Right atrium auricular region (tissue), 2 donors: Measurements from ENCODE around the gene EMC9. TPM values are rescaled to one million over a fixed set of nuclear protein-coding genes. Genes with fewer than 3 reads are reported as not detected.

ENCODE experiments used
- DNase-seq: peaks from one replicate; pipeline ENCODE4 v3.0.0-alpha.2; 2019; ENCODE audit warnings: low spot score
- H3K27ac ChIP-seq, 2 donors: fragments of 200-600 bp; sonication (generic); 1 replicate in 1 of 2; 2 replicates in 1 of 2; pipeline ENCODE4 v1.5.1; 2016 to 2019
- H3K27me3 ChIP-seq, 2 donors: fragments of 200-600 bp; sonication (generic); one replicate each; pipeline versions ENCODE4 v1.5.1 to v1.6.0; 2017 to 2019
- H3K36me3 ChIP-seq: fragments of 200-600 bp; sonication (generic); one replicate; pipeline ENCODE4 v1.5.1; 2016
- H3K4me1 ChIP-seq, 2 donors: fragments of 200-600 bp; sonication (generic); one replicate each; pipeline versions ENCODE4 v1.5.1 to v1.6.0; 2017 to 2019
- H3K4me3 ChIP-seq, 2 donors: fragments of 200-600 bp; sonication (generic); 1 replicate in 1 of 2; 2 replicates in 1 of 2; pipeline ENCODE4 v1.5.1; 2017 to 2019; ENCODE audit warnings: mild to moderate bottlenecking in 1 of 2, moderate library complexity in 1 of 2
- H3K9me3 ChIP-seq, 2 donors: fragments of 200-600 bp; sonication (generic); one replicate each; pipeline ENCODE4 v1.5.1; 2019
- total RNA-seq, 2 donors: library from RNA; depleted of rRNA; stranded (reverse); fragments of >200 nt; gene quantifications; one replicate each; pipeline ENCODE4 v1.1.0, GENCODE V29; 2016
- TF ChIP-seq, protein P1 (sequence below), 2 donors: fragments of 200-600 bp; sonication (generic); IDR thresholded peaks; one replicate each; pipeline ENCODE4 v1.5.1; 2019; ENCODE audit warnings: antibody characterized with exemption in 2 of 2

Gene EMC9
- total RNA-seq, 2 donors from 2014 or later: 9.9 to 16.8 TPM

DNA sequence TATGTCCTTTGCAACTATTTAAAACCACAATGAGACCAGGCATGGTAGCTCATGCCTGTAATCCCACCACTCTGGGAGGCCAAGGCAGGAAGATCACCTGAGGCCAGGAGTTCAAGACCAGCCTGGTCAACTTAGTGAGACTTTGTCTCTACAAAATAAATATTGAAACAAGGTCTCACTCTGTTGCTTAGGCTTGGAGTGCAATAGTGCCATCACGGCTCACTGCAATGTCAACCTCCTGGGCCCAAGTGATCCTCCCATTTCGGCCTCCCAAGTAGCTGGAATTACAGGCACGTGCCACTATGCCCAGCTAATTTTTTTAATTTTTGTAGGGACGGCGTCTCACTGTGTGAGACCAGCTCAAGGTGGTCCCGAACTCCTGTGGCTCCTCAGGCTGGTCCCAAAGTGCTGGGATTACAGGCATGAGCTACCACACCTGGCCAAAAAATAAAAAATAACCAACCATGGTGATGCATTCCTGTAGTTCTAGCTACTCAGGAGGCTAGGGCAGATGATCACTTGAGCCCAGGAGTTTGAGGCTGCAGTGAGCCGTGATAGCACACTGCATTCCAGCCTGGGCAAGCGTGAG lies 11.9 kb downstream of the EMC9 start:
- H3K27ac ChIP-seq: no peak overlapping the region
- TF ChIP-seq, protein P1, sequence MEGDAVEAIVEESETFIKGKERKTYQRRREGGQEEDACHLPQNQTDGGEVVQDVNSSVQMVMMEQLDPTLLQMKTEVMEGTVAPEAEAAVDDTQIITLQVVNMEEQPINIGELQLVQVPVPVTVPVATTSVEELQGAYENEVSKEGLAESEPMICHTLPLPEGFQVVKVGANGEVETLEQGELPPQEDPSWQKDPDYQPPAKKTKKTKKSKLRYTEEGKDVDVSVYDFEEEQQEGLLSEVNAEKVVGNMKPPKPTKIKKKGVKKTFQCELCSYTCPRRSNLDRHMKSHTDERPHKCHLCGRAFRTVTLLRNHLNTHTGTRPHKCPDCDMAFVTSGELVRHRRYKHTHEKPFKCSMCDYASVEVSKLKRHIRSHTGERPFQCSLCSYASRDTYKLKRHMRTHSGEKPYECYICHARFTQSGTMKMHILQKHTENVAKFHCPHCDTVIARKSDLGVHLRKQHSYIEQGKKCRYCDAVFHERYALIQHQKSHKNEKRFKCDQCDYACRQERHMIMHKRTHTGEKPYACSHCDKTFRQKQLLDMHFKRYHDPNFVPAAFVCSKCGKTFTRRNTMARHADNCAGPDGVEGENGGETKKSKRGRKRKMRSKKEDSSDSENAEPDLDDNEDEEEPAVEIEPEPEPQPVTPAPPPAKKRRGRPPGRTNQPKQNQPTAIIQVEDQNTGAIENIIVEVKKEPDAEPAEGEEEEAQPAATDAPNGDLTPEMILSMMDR (IDR thresholded peaks at IDR 0.05): no peak
- no peak overlapping the region for H3K4me3 ChIP-seq
- no peak for DNase-seq
- H3K27me3 ChIP-seq: no peaks in the 10 kb centered on the region
- H3K36me3 ChIP-seq: no peaks in the 10 kb centered on the region
- H3K4me1 ChIP-seq: peaks cover 0 to 28% of the 10 kb centered on the region in 2 donors
- H3K9me3 ChIP-seq: no peaks in the 10 kb centered on the region

DNA sequence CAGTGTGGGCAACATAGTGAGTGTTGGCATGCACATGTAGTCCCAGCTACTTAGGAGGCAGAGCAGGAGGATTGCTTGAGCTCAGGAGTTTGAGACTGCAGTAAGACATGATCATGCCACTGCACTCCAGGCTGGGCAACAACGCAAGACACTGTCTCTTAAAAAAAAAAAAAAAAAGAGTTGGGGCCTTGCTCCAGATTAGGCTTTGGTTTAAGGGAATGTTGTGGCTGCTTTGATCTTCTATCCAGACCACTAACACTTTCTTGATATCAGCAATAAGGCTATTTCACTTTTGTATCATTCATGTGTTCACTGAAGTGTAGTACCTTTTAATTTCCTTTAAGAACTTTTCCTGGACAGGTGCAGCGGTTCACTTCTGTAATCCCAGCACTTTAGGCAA lies 13.7 kb downstream of the EMC9 start:
- Histone ChIP-seq H3K9me3 (no peaks in the 10 kb centered on the region), H3K27me3 (no peaks in the 10 kb centered on the region), H3K4me3 (no peak overlapping the region), H3K36me3 (peaks cover 9% of the 10 kb centered on the region), H3K27ac (no peak overlapping the region), H3K4me1 (peaks cover 0 to 24% of the 10 kb centered on the region in 2 donors)
- TF ChIP-seq, protein P1 (IDR thresholded peaks at IDR 0.05): no peak
- DNase-seq: no peak

DNA sequence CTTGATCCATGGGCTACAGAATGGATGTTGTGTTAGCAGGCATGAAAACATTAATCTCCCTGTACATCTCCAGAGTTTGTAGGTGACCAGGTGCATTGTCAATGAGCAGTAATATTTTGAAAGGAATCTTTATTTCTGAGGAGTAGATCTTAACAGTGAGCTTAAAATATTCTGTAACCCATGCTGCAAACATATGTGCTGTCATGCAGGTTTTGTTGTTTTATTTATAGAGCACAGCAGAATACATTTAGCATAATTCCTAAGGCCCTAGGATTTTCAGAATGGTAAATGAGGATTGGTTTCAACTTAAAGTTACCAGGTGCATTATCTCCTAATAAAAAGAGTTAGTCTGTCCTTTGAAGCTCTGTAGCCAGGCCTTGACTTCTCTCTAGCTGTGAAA lies 14.5 kb downstream of the EMC9 start:
- H3K9me3 ChIP-seq: no peaks in the 10 kb centered on the region
- peaks cover 0 to 16% of the 10 kb centered on the region in 2 donors for H3K4me1 ChIP-seq
- H3K27ac ChIP-seq: no peak overlapping the region
- DNase-seq: no peak
- TF ChIP-seq, protein P1 (IDR thresholded peaks at IDR 0.05): no peak
- H3K27me3 ChIP-seq: no peaks in the 10 kb centered on the region
- peaks cover 16% of the 10 kb centered on the region for H3K36me3 ChIP-seq
- no peak overlapping the region for H3K4me3 ChIP-seq

DNA sequence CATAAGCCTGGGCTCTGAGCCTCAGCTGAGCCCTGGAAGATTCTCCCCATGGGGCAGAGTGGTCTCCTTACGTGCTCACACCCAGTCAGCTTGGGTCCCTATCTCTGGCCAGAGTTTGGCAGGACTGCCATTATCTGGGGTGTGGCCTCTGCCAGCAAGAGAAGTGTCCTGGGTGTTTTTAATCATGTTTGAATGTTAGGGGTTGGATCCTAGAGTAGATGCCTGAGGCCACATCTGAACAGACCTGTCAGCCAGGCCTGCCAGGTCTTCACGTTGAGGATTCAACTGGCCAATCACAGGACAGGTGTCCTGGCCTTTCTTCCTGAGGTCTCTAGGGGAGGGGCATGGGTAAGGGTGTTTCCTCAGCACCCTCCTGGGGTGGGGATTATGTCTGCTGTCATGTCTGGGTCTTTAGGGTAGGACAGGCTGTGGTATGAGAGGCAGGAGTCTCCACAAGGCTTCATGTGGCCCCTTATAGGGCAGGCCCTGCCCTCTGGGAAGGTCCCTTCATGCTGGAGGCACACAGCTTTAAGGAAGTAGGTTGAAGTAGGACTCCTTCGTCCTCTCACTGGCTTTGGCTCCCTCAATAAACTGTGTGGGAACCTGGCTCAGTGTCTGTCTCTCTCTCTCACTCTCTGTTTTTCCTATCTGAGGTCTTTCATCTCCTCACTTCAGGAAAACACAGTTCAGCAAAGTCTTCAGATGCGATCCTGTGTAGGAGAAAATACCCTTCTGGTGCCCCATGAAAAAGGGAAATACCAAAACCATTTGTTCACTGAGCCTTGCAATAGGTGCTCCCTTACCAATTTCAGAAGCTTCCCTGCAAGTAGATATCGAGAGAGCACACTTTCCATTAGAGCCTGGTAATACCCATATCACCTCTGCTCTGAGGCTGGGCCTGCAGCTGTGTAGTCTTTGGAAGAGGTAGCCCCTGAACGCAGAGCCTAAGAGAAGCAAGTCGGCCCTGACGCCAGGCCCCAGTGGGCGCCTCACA lies 17.7 kb downstream of the EMC9 start:
- no peaks in the 10 kb centered on the region for H3K4me1 ChIP-seq

DNA sequence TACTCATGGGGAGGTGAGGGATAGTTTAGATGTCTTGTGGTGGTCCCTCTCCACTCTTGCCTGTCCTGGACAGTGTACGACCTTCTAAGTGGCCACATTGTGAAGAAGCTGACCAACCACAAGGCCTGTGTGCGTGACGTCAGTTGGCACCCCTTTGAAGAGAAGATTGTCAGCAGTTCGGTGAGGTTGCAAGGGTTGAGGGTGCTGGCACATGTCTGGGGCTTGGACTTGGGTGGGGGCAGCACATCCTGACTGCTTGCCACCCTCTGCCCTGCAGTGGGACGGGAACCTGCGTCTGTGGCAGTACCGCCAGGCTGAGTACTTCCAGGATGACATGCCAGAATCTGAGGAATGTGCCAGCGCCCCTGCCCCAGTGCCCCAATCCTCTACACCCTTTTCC lies 18.5 kb downstream of the EMC9 start:
- no peak overlapping the region for H3K4me3 ChIP-seq
- H3K36me3 ChIP-seq: peaks cover 56% of the 10 kb centered on the region
- no peaks in the 10 kb centered on the region for H3K4me1 ChIP-seq
- DNase-seq: no peak
- no peaks in the 10 kb centered on the region for H3K9me3 ChIP-seq
- H3K27ac ChIP-seq: no peak overlapping the region
- no peaks in the 10 kb centered on the region for H3K27me3 ChIP-seq
- TF ChIP-seq, protein P1 (IDR thresholded peaks at IDR 0.05): no peak

More for the DNA sequence above, 17.7 kb downstream of the EMC9 start:
- DNase-seq: no peak
- Histone ChIP-seq H3K9me3 (no peaks in the 10 kb centered on the region), H3K4me3 (no peak overlapping the region), H3K27me3 (no peaks in the 10 kb centered on the region), H3K27ac (no peak overlapping the region), H3K36me3 (peaks cover 48% of the 10 kb centered on the region)
- TF ChIP-seq, protein P1 (IDR thresholded peaks at IDR 0.05): no peak
